IgD-negative memory B cell (primary cell): ENCODE measurements around the gene CCDC40. TPM values are rescaled to one million over a fixed set of nuclear protein-coding genes. Genes with fewer than 3 reads are reported as not detected.

Experiments
- H3K27ac Mint-ChIP-seq, 3 donors: one replicate each; pipeline ENCODE4 v1.8.0; 2020 to 2022; ENCODE audit warnings: mild to moderate bottlenecking in 3 of 3, mixed read lengths in 3 of 3, moderate library complexity in 1 of 3
- H3K27me3 Mint-ChIP-seq: one replicate; pipeline ENCODE4 v1.8.0; 2021; ENCODE audit warnings: mixed read lengths
- H3K36me3 Mint-ChIP-seq: one replicate; pipeline ENCODE4 v1.8.0; 2020; ENCODE audit warnings: mild to moderate bottlenecking, mixed read lengths
- H3K4me1 Mint-ChIP-seq, 3 donors: one replicate each; pipeline ENCODE4 v1.8.0; 2020 to 2022; ENCODE audit warnings: mixed read lengths in 3 of 3, mild to moderate bottlenecking in 1 of 3
- H3K4me3 Mint-ChIP-seq, 4 donors: one replicate each; pipeline ENCODE4 v1.8.0; 2020 to 2022; ENCODE audit warnings: mild to moderate bottlenecking in 4 of 4, mixed read lengths in 4 of 4, moderate library complexity in 3 of 4
- H3K9me3 Mint-ChIP-seq, 3 donors: one replicate each; pipeline ENCODE4 v1.8.0; 2020 to 2021; ENCODE audit warnings: mixed read lengths in 3 of 3, mild to moderate bottlenecking in 1 of 3
- polyA plus RNA-seq: library from polyadenylated mRNA; unstranded; fragments of 300-500 nt; fragmentation: Illumina TruSeq; gene quantifications from one replicate; pipeline ENCODE4 v1.2.3, GENCODE V29; 2021

Gene CCDC40, protein sequence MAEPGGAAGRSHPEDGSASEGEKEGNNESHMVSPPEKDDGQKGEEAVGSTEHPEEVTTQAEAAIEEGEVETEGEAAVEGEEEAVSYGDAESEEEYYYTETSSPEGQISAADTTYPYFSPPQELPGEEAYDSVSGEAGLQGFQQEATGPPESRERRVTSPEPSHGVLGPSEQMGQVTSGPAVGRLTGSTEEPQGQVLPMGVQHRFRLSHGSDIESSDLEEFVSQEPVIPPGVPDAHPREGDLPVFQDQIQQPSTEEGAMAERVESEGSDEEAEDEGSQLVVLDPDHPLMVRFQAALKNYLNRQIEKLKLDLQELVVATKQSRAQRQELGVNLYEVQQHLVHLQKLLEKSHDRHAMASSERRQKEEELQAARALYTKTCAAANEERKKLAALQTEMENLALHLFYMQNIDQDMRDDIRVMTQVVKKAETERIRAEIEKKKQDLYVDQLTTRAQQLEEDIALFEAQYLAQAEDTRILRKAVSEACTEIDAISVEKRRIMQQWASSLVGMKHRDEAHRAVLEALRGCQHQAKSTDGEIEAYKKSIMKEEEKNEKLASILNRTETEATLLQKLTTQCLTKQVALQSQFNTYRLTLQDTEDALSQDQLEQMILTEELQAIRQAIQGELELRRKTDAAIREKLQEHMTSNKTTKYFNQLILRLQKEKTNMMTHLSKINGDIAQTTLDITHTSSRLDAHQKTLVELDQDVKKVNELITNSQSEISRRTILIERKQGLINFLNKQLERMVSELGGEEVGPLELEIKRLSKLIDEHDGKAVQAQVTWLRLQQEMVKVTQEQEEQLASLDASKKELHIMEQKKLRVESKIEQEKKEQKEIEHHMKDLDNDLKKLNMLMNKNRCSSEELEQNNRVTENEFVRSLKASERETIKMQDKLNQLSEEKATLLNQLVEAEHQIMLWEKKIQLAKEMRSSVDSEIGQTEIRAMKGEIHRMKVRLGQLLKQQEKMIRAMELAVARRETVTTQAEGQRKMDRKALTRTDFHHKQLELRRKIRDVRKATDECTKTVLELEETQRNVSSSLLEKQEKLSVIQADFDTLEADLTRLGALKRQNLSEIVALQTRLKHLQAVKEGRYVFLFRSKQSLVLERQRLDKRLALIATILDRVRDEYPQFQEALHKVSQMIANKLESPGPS
- not detected for polyA plus RNA-seq

GRCh38 chr17:80035937-80036714 is at the start of gene CCDC40:
TSS of gene CCDC40 (plus strand) at chr17:80036642. CDS start at chr17:80036663, 21 bp downstream.
- Mint-ChIP-seq H3K9me3 (no peaks in the 10 kb centered on the region), H3K27ac (peak within 1 kb of the TSS; percentile 90 to 99 (median 98)), H3K4me1 (peaks cover 6 to 9% (median 7%) of the 10 kb centered on the region in 3 donors), H3K4me3 (peak within 1 kb of the TSS; percentile 88 to 98 (median 94)), H3K36me3 (peaks cover 2% of the 10 kb centered on the region), H3K27me3 (peaks cover 10% of the 10 kb centered on the region)

DNA sequence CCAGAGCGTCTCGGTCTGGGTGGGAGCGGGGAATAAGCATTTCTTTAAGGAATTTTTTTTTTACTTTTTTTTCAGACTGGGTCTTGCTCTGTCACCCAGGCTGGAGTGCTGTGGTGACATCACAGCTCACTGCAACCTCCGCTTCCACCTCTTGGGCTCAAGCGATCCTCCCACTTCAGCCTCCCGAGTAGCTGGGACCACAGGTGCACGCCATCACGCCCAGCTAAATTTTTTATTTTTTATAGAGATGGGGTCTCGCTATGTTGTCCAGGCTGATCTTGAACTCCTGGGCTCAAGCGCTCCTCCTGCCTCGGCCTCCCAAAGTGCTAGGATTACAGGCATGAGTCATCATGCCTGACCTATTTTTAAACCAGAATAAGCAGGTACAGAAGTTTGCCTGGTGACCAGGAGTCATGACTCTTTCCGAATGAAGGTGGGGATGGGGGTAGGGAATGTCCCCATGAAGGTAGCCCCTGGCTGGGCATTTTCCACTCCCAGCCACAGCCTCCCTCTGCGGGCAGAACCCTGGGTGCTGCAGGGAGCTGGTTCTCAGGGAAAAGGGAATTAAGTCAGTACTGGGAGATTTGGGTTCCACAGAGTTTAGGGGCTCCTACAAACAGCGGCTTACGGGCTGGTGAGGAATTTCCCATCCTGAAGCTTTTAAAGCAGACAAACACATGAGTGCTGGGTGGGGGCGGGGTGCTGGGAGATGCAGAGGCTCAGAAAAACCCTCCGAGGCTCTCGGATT is 49.1 kb upstream of the CCDC40 start:
- H3K4me1 Mint-ChIP-seq: peaks cover 0 to 3% (median 2%) of the 10 kb centered on the region in 3 donors
- no peaks in the 10 kb centered on the region for H3K9me3 Mint-ChIP-seq
- H3K4me3 Mint-ChIP-seq: no peak overlapping the region
- H3K27ac Mint-ChIP-seq: no peak overlapping the region
- H3K27me3 Mint-ChIP-seq: peaks cover 7% of the 10 kb centered on the region
- H3K36me3 Mint-ChIP-seq: no peaks in the 10 kb centered on the region

DNA sequence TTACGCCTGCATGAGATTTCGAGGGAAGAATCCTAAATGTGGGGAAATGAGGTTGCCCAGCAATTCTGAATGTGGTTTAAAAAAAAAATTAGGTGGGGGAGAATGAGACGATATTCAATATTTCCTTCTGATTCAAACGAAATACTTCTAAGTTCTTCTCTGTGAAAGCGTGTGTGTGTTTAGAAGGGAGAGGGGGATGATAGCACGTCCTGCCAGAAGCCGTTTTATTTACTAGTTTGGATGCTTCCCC is 48.6 kb upstream of the CCDC40 start:
- H3K27me3 Mint-ChIP-seq: peaks cover 10% of the 10 kb centered on the region
- H3K4me3 Mint-ChIP-seq: no peak overlapping the region
- peaks cover 0 to 7% (median 7%) of the 10 kb centered on the region in 3 donors for H3K4me1 Mint-ChIP-seq
- H3K27ac Mint-ChIP-seq: no peak overlapping the region
- no peaks in the 10 kb centered on the region for H3K36me3 Mint-ChIP-seq
- no peaks in the 10 kb centered on the region for H3K9me3 Mint-ChIP-seq

GRCh38 chr17:79988185-79988971 is 48.1 kb upstream of the CCDC40 start:
- no peaks in the 10 kb centered on the region for H3K36me3 Mint-ChIP-seq
- no peak overlapping the region for H3K27ac Mint-ChIP-seq
- H3K9me3 Mint-ChIP-seq: no peaks in the 10 kb centered on the region
- peaks cover 3 to 9% (median 7%) of the 10 kb centered on the region in 3 donors for H3K4me1 Mint-ChIP-seq
- H3K4me3 Mint-ChIP-seq: peak overlapping the region in 1 of 4 donors; percentile 17
- H3K27me3 Mint-ChIP-seq: peaks cover 12% of the 10 kb centered on the region

DNA sequence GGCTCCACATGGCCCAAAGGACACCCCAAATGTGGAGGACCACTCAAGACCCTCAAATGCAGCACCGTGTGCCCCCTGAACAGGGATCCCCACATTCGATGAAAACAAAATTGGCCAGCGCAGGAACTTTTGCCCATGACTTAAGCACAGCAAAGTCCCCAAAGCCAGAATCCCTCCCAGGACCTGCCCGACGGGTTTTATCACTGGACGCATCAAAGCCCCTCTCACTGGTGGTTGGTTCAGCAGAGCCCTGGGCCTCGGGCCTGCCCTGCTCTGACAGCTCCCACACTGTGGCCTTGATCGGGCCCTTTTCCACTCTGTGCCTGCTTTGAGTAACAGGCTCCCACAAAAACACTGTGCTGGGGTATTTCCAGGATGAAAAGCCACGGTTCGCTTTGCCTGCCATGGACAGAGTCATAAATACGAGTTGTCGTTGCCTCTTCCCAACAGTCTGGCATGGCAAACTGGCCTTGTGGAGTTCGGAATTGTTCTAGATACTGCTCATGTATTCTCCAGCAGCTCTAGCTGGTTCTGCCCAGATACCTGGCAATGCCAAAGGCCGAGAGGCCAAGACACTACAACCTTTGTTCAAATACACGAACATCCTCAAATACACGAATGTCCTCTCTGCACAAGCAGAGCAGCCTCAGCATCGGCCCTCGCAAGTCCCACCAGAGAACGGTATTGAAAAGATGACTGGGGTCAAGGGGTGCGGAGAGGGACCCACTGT is 47.2 kb upstream of the CCDC40 start:
- no peaks in the 10 kb centered on the region for H3K36me3 Mint-ChIP-seq
- H3K27me3 Mint-ChIP-seq: peaks cover 13% of the 10 kb centered on the region
- H3K9me3 Mint-ChIP-seq: no peaks in the 10 kb centered on the region
- H3K27ac Mint-ChIP-seq: no peak overlapping the region
- H3K4me1 Mint-ChIP-seq: peaks cover 9 to 10% (median 10%) of the 10 kb centered on the region in 3 donors
- H3K4me3 Mint-ChIP-seq: no peak overlapping the region

GRCh38 chr17:79990051-79990592 is 46.3 kb upstream of the CCDC40 start:
- Mint-ChIP-seq H3K4me3 (no peak overlapping the region), H3K9me3 (no peaks in the 10 kb centered on the region), H3K27ac (no peak overlapping the region), H3K4me1 (peaks cover 9 to 10% (median 10%) of the 10 kb centered on the region in 3 donors), H3K36me3 (no peaks in the 10 kb centered on the region), H3K27me3 (peaks cover 13% of the 10 kb centered on the region)

DNA sequence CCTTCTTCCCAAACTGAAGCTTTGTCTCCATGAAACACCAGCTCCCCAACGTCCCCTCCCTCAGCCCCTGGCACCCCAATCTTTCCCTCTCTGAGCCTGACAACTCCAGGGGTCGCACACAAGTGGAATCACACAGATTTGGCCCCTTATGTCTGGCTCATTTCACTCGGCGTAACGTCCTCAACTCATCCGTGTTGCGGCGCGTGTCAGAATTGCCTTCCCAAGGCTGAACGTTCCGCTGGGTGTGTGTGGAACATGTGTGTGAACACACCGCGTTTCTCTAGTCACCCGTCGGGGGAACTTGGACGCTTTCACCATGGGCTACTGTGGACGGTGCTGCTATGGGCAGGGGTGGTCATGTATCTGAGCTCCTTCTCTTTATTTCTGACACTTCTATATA is 45.7 kb upstream of the CCDC40 start:
- Mint-ChIP-seq H3K9me3 (no peaks in the 10 kb centered on the region), H3K36me3 (no peaks in the 10 kb centered on the region), H3K4me1 (peaks cover 9 to 10% (median 10%) of the 10 kb centered on the region in 3 donors), H3K27ac (no peak overlapping the region), H3K27me3 (peaks cover 13% of the 10 kb centered on the region), H3K4me3 (no peak overlapping the region)

GRCh38 chr17:79991140-79991923 is 45.1 kb upstream of the CCDC40 start:
- H3K9me3 Mint-ChIP-seq: no peaks in the 10 kb centered on the region
- peaks cover 13% of the 10 kb centered on the region for H3K27me3 Mint-ChIP-seq
- no peak overlapping the region for H3K27ac Mint-ChIP-seq
- no peaks in the 10 kb centered on the region for H3K36me3 Mint-ChIP-seq
- H3K4me3 Mint-ChIP-seq: peak overlapping the region; percentile 21 to 90 (median 66)
- H3K4me1 Mint-ChIP-seq: peaks cover 12 to 15% (median 14%) of the 10 kb centered on the region in 3 donors

- H3K9me3 Mint-ChIP-seq: no peaks in the 10 kb centered on the region
- H3K4me3 Mint-ChIP-seq: peak overlapping the region; percentile 60 to 90 (median 76)
- peak overlapping the region in 1 of 3 donors; percentile 54 for H3K27ac Mint-ChIP-seq
- H3K36me3 Mint-ChIP-seq: no peaks in the 10 kb centered on the region
- peaks cover 12% of the 10 kb centered on the region for H3K27me3 Mint-ChIP-seq
- peaks cover 18 to 20% (median 19%) of the 10 kb centered on the region in 3 donors for H3K4me1 Mint-ChIP-seq
Measured at GRCh38 chr17:79991924-79992648, 44.4 kb upstream of the CCDC40 start.

DNA sequence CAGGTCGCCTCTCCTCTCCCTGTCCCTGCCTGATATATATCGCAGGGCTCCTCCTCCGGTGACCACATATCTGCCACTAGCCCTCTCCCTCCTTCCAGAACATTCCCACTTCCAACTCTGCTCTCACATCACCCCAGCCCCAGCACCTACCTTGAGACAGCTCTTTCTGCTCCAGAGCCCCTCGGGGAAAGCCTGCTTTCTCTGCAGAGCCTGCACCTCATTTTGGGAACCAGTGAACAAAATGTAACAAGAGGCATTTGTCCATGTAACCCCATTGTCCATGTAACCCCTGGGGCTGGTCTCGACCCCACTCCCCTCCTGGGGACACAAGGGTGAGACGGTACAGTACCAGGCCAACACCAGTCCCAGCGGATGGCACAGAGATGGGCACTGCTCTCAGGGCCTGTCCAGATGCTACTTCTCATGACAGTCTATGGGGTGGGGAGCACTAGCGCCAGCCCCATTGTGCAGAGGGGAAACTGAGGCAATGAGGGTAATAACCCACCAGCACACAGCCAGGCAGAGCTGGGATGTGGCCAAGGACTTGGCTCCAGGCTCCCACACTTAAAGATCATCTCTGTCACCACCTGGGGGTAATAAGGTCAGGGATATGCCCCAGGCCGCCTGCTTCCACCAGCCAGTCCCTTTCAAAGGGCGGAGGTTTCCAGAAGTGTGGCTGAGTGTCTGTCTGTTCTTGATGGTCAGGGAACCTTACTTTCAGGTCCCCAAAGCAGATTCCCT is 43.6 kb upstream of the CCDC40 start:
- H3K27ac Mint-ChIP-seq: peak overlapping the region in 2 of 3 donors; percentile 53 to 54
- H3K36me3 Mint-ChIP-seq: no peaks in the 10 kb centered on the region
- H3K4me3 Mint-ChIP-seq: peak overlapping the region; percentile 60 to 90 (median 76)
- no peaks in the 10 kb centered on the region for H3K9me3 Mint-ChIP-seq
- H3K4me1 Mint-ChIP-seq: peaks cover 23 to 26% (median 24%) of the 10 kb centered on the region in 3 donors
- peaks cover 12% of the 10 kb centered on the region for H3K27me3 Mint-ChIP-seq
